ENCODE results near the gene CPOX.

CPOX gene

DNA sequence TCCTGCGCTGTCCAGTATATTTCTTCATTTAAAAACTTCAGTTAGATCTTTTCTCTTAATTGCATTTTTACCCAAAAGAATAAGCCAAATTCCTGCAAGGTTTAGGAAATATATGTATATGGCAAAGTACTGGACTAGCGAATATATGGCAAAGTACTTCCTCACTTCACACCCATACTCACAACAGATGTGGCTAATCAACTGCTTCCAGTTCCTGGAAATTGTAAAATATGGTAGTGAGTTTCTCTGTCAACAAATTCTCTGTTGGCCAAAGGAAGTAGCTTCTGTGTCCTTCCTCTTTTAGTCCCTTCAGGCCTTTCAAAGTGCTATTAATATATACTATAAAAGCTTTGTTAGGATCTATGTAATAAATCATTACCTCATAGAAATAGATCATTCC is 39.7 kb downstream of the CPOX start (continued):
- TF ChIP-seq, protein P1, sequence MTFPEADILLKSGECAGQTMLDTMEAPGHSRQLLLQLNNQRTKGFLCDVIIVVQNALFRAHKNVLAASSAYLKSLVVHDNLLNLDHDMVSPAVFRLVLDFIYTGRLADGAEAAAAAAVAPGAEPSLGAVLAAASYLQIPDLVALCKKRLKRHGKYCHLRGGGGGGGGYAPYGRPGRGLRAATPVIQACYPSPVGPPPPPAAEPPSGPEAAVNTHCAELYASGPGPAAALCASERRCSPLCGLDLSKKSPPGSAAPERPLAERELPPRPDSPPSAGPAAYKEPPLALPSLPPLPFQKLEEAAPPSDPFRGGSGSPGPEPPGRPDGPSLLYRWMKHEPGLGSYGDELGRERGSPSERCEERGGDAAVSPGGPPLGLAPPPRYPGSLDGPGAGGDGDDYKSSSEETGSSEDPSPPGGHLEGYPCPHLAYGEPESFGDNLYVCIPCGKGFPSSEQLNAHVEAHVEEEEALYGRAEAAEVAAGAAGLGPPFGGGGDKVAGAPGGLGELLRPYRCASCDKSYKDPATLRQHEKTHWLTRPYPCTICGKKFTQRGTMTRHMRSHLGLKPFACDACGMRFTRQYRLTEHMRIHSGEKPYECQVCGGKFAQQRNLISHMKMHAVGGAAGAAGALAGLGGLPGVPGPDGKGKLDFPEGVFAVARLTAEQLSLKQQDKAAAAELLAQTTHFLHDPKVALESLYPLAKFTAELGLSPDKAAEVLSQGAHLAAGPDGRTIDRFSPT (tag by site-specific recombination; IDR thresholded peaks at IDR 0.05): no peak

DNA sequence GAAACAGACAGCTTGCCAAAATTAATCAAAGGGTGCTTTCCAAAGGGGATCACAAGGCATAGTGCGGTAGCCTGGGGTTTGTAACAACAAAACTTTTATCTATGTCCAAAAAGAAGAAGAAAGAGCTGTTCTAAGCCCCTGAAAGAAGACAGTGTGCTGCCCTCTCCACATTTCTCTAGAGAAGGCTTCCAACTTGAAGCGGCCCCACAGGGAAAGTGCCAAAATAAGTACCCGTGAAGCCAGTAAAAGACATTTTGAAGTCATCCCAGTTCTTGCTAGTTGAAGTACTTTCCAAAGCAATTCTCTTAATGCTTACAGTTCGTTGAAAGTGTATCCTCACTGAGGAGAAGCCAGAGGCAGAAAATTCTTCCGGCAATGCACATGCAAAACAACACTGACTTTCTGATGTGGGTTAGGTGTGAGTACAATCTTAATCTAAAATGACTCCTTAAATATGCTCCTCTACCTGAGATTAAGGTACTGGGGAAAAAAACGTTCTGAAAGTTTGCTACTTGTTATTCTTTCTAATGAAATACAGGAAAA is 40.3 kb downstream of the CPOX start:
- H3K9me3 ChIP-seq (ENCODE audit: control insufficient read depth, insufficient read depth, low read depth, low read length): no peaks in the 10 kb centered on the region
- ChIA-PET CTCF (no interaction called here), POLR2A (interaction anchor here (0.6 kb wide), 1 partner anchor 13 kb away, joined by 3 read pairs; no protein-coding TSS in a partner anchor)
- TF ChIP-seq ZNF558 (tag by site-specific recombination; IDR thresholded peaks at IDR 0.05) (no peak), SETDB1 (IDR thresholded peaks at IDR 0.05; ENCODE audit: insufficient read length, low read length) (no peak), ZNF404 (tag by site-specific recombination; IDR thresholded peaks at IDR 0.05) (no peak)
- H3K4me1 ChIP-seq (ENCODE audit: control insufficient read depth, insufficient read depth, low read length): no peaks in the 10 kb centered on the region; the same call in 1 of the 2 replicates
- H3K36me3 ChIP-seq (ENCODE audit: control insufficient read depth in 2 of 2, insufficient read depth in 1 of 2, low read length in 2 of 2): no peaks in the 10 kb centered on the region
- no peak overlapping the region for H3K4me3 ChIP-seq (ENCODE audit: low read depth, low read length)
- H3K27ac ChIP-seq (ENCODE audit: extremely low read depth, low read depth, low read length): no peak overlapping the region

DNA sequence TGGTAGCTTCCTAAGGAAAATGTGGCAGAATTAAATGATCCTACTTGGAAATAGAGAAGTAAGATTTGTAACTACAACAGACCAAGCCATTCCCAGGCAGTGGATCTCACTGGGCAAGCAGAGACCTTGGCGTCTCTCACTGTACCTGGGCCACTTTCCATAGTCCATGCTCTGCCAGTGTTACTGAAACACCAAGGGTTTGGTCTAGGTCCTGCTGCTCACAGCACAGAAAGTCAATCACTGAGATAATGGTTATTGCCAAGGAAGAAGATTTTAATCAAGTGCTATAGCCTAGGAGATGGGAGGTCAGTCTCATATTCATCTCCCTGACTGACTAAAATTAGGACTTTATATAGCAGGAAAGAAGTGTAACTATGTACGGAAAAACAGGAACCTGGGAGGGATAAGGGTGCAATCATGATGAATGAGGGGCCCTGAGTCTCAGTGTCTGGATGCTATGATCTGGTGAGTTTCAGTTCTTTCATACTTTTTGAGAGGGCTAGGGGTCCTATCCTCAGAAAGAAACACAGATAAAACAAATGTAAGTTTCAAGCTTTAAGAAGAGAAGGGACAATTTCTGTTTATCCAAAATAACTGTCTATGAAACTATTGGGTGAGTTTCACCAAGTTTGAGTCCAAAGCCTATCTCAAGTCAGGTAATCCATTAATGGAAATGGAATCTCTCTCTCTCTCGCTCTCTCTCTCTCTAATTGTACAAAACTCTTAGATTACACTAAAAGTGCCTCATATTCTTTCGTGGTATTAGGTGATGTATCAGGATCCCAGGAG is 41.0 kb downstream of the CPOX start:
- peak; percentile 74 for TF ChIP-seq ZNF596 (tag by site-specific recombination; IDR thresholded peaks at IDR 0.05)
- TF ChIP-seq KLF10 (tag by site-specific recombination; IDR thresholded peaks at IDR 0.05): no peak
- POLR2A ChIA-PET: interaction anchor here (0.6 kb wide), 1 partner anchor 13 kb away, joined by 3 read pairs; no protein-coding TSS in a partner anchor
- CTCF ChIA-PET: no interaction called here

DNA sequence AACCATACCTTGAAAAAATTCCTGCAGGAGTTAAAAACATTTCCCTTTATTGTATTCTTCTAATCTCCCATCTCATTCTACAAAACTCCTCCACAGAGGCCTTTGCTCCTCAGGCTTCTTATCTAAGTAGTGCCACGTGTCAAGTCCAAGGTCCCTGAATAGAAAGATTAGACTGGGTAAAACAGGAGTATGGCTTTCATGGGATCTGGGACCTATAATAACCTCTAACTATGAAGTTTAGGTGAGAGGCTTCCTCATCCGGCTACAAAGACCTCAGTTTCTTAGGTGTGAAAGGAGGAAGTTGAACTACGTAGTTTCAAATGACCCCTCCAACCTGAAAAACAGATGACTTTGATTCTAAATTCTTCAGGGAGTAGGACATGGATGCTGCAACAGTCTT is 41.7 kb downstream of the CPOX start:
- H3K4me1 ChIP-seq (ENCODE audit: control insufficient read depth, insufficient read depth, low read length): no peaks in the 10 kb centered on the region; the same call in 1 of the 2 replicates
- H3K9me3 ChIP-seq (ENCODE audit: control insufficient read depth, insufficient read depth, low read depth, low read length): no peaks in the 10 kb centered on the region
- H3K27ac ChIP-seq (ENCODE audit: extremely low read depth, low read depth, low read length): no peak overlapping the region
- ChIA-PET CTCF (no interaction called here), POLR2A (no interaction called here)
- no peak overlapping the region for H3K4me3 ChIP-seq (ENCODE audit: low read depth, low read length)
- no peak for TF ChIP-seq ZNF596 (tag by site-specific recombination; IDR thresholded peaks at IDR 0.05)
- TF ChIP-seq SP7 (tag by site-specific recombination; IDR thresholded peaks at IDR 0.05): no peak
- no peak for TF ChIP-seq ZNF335 (tag by site-specific recombination; conservative IDR thresholded peaks at IDR 0.05)
- H3K36me3 ChIP-seq (ENCODE audit: control insufficient read depth in 2 of 2, insufficient read depth in 1 of 2, low read length in 2 of 2): no peaks in the 10 kb centered on the region

More for the DNA sequence above, 41.0 kb downstream of the CPOX start:
- H3K4me3 ChIP-seq (ENCODE audit: low read depth, low read length): no peak overlapping the region
- no peaks in the 10 kb centered on the region for H3K9me3 ChIP-seq (ENCODE audit: control insufficient read depth, insufficient read depth, low read depth, low read length)
- H3K36me3 ChIP-seq (ENCODE audit: control insufficient read depth in 2 of 2, insufficient read depth in 1 of 2, low read length in 2 of 2): no peaks in the 10 kb centered on the region
- H3K4me1 ChIP-seq (ENCODE audit: control insufficient read depth, insufficient read depth, low read length): no peaks in the 10 kb centered on the region; the same call in 1 of the 2 replicates
- no peak overlapping the region for H3K27ac ChIP-seq (ENCODE audit: extremely low read depth, low read depth, low read length)

DNA sequence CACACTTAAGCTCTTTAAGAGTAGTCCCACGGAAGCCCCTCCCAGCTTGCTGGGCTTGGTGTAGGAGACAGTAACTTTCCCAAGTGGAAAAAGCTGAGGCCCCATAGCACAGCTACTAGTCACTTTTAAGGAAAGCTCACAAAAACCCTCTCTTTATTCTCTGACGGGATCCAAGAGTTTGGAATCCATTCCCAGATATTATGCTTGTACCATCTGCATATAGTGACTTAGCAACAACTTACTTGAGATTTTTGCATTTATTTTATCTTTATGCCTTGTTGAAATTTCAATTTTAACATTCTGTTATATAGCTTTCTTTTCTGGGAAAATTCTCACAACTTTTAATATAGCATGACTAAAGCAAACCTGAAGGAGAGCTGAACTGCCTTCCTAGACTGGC is 42.2 kb downstream of the CPOX start:
- H3K4me3 ChIP-seq (ENCODE audit: low read depth, low read length): no peak overlapping the region
- H3K27ac ChIP-seq (ENCODE audit: extremely low read depth, low read depth, low read length): no peak overlapping the region
- H3K9me3 ChIP-seq (ENCODE audit: control insufficient read depth, insufficient read depth, low read depth, low read length): no peaks in the 10 kb centered on the region
- ChIA-PET CTCF (no interaction called here), POLR2A (no interaction called here)
- no peaks in the 10 kb centered on the region; the same call in 1 of the 2 replicates for H3K4me1 ChIP-seq (ENCODE audit: control insufficient read depth, insufficient read depth, low read length)
- no peaks in the 10 kb centered on the region for H3K36me3 ChIP-seq (ENCODE audit: control insufficient read depth in 2 of 2, insufficient read depth in 1 of 2, low read length in 2 of 2)
- TF ChIP-seq, protein P2, sequence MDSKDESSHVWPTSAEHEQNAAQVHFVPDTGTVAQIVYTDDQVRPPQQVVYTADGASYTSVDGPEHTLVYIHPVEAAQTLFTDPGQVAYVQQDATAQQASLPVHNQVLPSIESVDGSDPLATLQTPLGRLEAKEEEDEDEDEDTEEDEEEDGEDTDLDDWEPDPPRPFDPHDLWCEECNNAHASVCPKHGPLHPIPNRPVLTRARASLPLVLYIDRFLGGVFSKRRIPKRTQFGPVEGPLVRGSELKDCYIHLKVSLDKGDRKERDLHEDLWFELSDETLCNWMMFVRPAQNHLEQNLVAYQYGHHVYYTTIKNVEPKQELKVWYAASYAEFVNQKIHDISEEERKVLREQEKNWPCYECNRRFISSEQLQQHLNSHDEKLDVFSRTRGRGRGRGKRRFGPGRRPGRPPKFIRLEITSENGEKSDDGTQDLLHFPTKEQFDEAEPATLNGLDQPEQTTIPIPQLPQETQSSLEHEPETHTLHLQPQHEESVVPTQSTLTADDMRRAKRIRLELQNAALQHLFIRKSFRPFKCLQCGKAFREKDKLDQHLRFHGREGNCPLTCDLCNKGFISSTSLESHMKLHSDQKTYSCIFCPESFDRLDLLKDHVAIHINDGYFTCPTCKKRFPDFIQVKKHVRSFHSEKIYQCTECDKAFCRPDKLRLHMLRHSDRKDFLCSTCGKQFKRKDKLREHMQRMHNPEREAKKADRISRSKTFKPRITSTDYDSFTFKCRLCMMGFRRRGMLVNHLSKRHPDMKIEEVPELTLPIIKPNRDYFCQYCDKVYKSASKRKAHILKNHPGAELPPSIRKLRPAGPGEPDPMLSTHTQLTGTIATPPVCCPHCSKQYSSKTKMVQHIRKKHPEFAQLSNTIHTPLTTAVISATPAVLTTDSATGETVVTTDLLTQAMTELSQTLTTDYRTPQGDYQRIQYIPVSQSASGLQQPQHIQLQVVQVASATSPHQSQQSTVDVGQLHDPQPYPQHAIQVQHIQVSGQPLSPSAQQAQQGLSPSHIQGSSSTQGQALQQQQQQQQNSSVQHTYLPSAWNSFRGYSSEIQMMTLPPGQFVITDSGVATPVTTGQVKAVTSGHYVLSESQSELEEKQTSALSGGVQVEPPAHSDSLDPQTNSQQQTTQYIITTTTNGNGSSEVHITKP (tag by site-specific recombination; IDR thresholded peaks at IDR 0.05): no peak
- no peak for TF ChIP-seq ZNF138 (tag by site-specific recombination; IDR thresholded peaks at IDR 0.05; ENCODE audit: borderline replicate concordance)
- TF ChIP-seq ZNF239 (tag by site-specific recombination; IDR thresholded peaks at IDR 0.05): no peak
- no peak for TF ChIP-seq ZNF214 (tag by site-specific recombination; IDR thresholded peaks at IDR 0.05; ENCODE audit: borderline replicate concordance)
- TF ChIP-seq, protein P3, sequence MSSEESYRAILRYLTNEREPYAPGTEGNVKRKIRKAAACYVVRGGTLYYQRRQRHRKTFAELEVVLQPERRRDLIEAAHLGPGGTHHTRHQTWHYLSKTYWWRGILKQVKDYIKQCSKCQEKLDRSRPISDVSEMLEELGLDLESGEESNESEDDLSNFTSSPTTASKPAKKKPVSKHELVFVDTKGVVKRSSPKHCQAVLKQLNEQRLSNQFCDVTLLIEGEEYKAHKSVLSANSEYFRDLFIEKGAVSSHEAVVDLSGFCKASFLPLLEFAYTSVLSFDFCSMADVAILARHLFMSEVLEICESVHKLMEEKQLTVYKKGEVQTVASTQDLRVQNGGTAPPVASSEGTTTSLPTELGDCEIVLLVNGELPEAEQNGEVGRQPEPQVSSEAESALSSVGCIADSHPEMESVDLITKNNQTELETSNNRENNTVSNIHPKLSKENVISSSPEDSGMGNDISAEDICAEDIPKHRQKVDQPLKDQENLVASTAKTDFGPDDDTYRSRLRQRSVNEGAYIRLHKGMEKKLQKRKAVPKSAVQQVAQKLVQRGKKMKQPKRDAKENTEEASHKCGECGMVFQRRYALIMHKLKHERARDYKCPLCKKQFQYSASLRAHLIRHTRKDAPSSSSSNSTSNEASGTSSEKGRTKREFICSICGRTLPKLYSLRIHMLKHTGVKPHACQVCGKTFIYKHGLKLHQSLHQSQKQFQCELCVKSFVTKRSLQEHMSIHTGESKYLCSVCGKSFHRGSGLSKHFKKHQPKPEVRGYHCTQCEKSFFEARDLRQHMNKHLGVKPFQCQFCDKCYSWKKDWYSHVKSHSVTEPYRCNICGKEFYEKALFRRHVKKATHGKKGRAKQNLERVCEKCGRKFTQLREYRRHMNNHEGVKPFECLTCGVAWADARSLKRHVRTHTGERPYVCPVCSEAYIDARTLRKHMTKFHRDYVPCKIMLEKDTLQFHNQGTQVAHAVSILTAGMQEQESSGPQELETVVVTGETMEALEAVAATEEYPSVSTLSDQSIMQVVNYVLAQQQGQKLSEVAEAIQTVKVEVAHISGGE (tag by site-specific recombination; conservative IDR thresholded peaks at IDR 0.05; ENCODE audit: low read depth): no peak
- no peak for TF ChIP-seq ZNF654 (tag by site-specific recombination; IDR thresholded peaks at IDR 0.05; ENCODE audit: low read depth)
- no peak for TF ChIP-seq ZNF184 (tag by site-specific recombination; IDR thresholded peaks at IDR 0.05)
- no peak for TF ChIP-seq KLF8 (tag by site-specific recombination; IDR thresholded peaks at IDR 0.05)

All from HEK293 (cell line).